GM18519 (cell line): ENCODE measurements around the gene HTR2B.
"Not testable (repeated sequence)": the region's sequence is repeated elsewhere in the genome, so short reads cannot be mapped to it uniquely, and the experiment has no call there.

Source experiments
- ATAC-seq: cut with Tn5 transposase; IDR thresholded peaks from one replicate; pipeline ENCODE4 v1.9.1; 2021; ENCODE audit warnings: mild to moderate bottlenecking, moderate library complexity; ENCODE audit not compliant: unreplicated experiment, low FRiP score

The HTR2B gene

GRCh38 chr2:231100321-231100720 is 24.5 kb downstream of the HTR2B start:
- not testable (repeated sequence) for ATAC-seq

- no peak for ATAC-seq
These were observed 24.9 kb downstream of the HTR2B start for GRCh38 chr2:231099918-231100317.

- no peak for ATAC-seq
These were observed 30.0 kb downstream of the HTR2B start for GRCh38 chr2:231094736-231095346.

- no peak for ATAC-seq
These were observed 30.9 kb downstream of the HTR2B start for GRCh38 chr2:231093933-231094332.

GRCh38 chr2:231088754-231089153 is 36.1 kb downstream of the HTR2B start:
- no peak for ATAC-seq

- no peak for ATAC-seq
These were observed 40.3 kb downstream of the HTR2B start for GRCh38 chr2:231084565-231084964.

- ATAC-seq, result no peak
These were observed 55.3 kb downstream of the HTR2B start for GRCh38 chr2:231069379-231070054.

- ATAC-seq, result no peak
These were observed 56.2 kb downstream of the HTR2B start for GRCh38 chr2:231068525-231069222.

GRCh38 chr2:231067531-231067930 is 57.3 kb downstream of the HTR2B start:
- not testable (repeated sequence) for ATAC-seq

- ATAC-seq, result no peak
These were observed 58.9 kb downstream of the HTR2B start for GRCh38 chr2:231065966-231066365.

- no peak for ATAC-seq
These were observed 61.5 kb downstream of the HTR2B start for GRCh38 chr2:231063347-231063746.

GRCh38 chr2:231062776-231063175 is 62.1 kb downstream of the HTR2B start:
- ATAC-seq, result no peak

GRCh38 chr2:231059756-231060155 is 65.1 kb downstream of the HTR2B start:
- no peak for ATAC-seq

- ATAC-seq, result no peak
These were observed 65.9 kb downstream of the HTR2B start for GRCh38 chr2:231058761-231059550.
